PC-3 (cell line): Measurements from ENCODE around the gene NINJ2. TPM values are rescaled to one million over a fixed set of nuclear protein-coding genes. Genes with fewer than 3 reads are reported as not detected.

ENCODE experiments used
- ATAC-seq: fragments of 200-7000 bp; cut with Tn5 transposase; 2 replicates; pipeline ENCODE4 v1.9.1; 2020; ENCODE audit warnings: mild to moderate bottlenecking, moderate library complexity
- BruUV-seq: library from RNA; stranded (reverse); fragments of 400-500 nt; replicated peaks from 2 replicates; lab custom pipeline; 2021; lab: Mats Ljungman, UMichigan
- CTCF ChIA-PET: fragments of 300-600 bp; sonication (Branson Sonifier 250); formaldehyde crosslinking; loops from one replicate; lab custom pipeline; 2022; ENCODE audit warnings: antibody characterized with exemption; lab: Charles Lee
- POLR2A ChIA-PET: fragments of 300-600 bp; sonication (Branson Sonifier 250); formaldehyde crosslinking; loops from one replicate; lab custom pipeline; 2022; ENCODE audit warnings: antibody characterized with exemption; ENCODE audit not compliant: unreplicated experiment; lab: Charles Lee
- DNase-seq: peaks from one replicate; pipeline ENCODE4 v3.0.0-alpha.2; 2015
- H2AFZ ChIP-seq: fragments of 300-600 bp; sonication (generic); 2 replicates; pipeline ENCODE4 v1.6.0; 2016; ENCODE audit warnings: antibody characterized with exemption, low read length
- H3F3A ChIP-seq: fragments of 300-600 bp; sonication (generic); one replicate; pipeline ENCODE4 v1.6.0; 2017; ENCODE audit warnings: antibody characterized with exemption, low read length, control low read depth, mild to moderate bottlenecking; ENCODE audit not compliant: unreplicated experiment
- H3K27ac ChIP-seq: fragments of 300-600 bp; sonication (generic); 2 replicates; pipeline ENCODE4 v1.5.1; 2016; ENCODE audit warnings: mild to moderate bottlenecking, low read length
- H3K27me3 ChIP-seq: fragments of 300-600 bp; sonication (generic); 2 replicates; pipeline ENCODE4 v1.6.1; 2016; ENCODE audit warnings: low read length, mixed read lengths
- H3K36me3 ChIP-seq: fragments of 300-600 bp; sonication (generic); 2 replicates; pipeline ENCODE4 v1.6.1; 2016; ENCODE audit warnings: low read depth, mixed run types, low read length, mixed read lengths
- H3K4me1 ChIP-seq: fragments of 300-600 bp; sonication (generic); 2 replicates; pipeline ENCODE4 v1.5.1; 2016; ENCODE audit warnings: low read length; ENCODE audit not compliant: insufficient read depth
- H3K4me2 ChIP-seq: fragments of 300-600 bp; sonication (generic); 2 replicates; pipeline ENCODE4 v1.6.0; 2016; ENCODE audit warnings: low read length
- H3K4me3 ChIP-seq: fragments of 300-600 bp; sonication (generic); 2 replicates; pipeline ENCODE4 v1.5.1; 2016; ENCODE audit warnings: mild to moderate bottlenecking, low read length, mixed read lengths
- H3K79me2 ChIP-seq: fragments of 300-600 bp; sonication (generic); 2 replicates; pipeline ENCODE4 v1.6.1; 2017; ENCODE audit warnings: low read length, mixed read lengths
- H3K9ac ChIP-seq: fragments of 300-600 bp; sonication (generic); 2 replicates; pipeline ENCODE4 v1.6.0; 2016; ENCODE audit warnings: mild to moderate bottlenecking, low read length
- H3K9me2 ChIP-seq: fragments of 300-600 bp; sonication (generic); replicated peaks from 2 replicates; pipeline ENCODE4 v1.6.1; 2016; ENCODE audit warnings: mixed run types, low read length, mixed read lengths
- H3K9me3 ChIP-seq: fragments of 300-600 bp; sonication (generic); 2 replicates; pipeline ENCODE4 v1.6.1; 2016; ENCODE audit warnings: low read length, mixed read lengths
- H4K20me1 ChIP-seq: fragments of 300-600 bp; sonication (generic); 2 replicates; pipeline ENCODE4 v1.6.1; 2016; ENCODE audit warnings: low read length, mixed read lengths
- CTCF ChIP-seq: fragments of 300-600 bp; sonication (generic); conservative IDR thresholded peaks from 2 replicates; pipeline ENCODE4 v1.5.1; 2017; ENCODE audit warnings: antibody characterized with exemption, low read depth, mild to moderate bottlenecking, low read length
- EZH2 ChIP-seq: fragments of 300-600 bp; sonication (generic); IDR thresholded peaks from one replicate; pipeline ENCODE4 v1.6.1; 2017; ENCODE audit warnings: antibody characterized with exemption, mild to moderate bottlenecking, low read length; ENCODE audit not compliant: unreplicated experiment
- EZH2phosphoT487 ChIP-seq: fragments of 300-600 bp; sonication (generic); IDR thresholded peaks from 2 replicates; pipeline ENCODE4 v1.6.1; 2018; ENCODE audit warnings: mild to moderate bottlenecking, antibody characterized with exemption, low read length, borderline replicate concordance
- intact Hi-C: fragments of 100-400 bp; cut with micrococcal nuclease; formaldehyde crosslinking; loops from 2 replicates; pipeline ENCODE4 v1.9.0; 2023
- total RNA-seq: library from RNA; depleted of rRNA; stranded (reverse); fragments of >200 nt; gene quantifications from 2 replicates; pipeline ENCODE4 v1.2.3, GENCODE V29; 2014

NINJ2 gene
- total RNA-seq, 1 experiment from 2014 or later = not detected

- Histone ChIP-seq H3K9ac (no peak overlapping the region), H3K4me3 (no peak overlapping the region), H3K9me3 (no peaks in the 10 kb centered on the region), H3K4me1 (no peaks in the 10 kb centered on the region), H3K79me2 (no peaks in the 10 kb centered on the region), H3K4me2 (no peak overlapping the region), H4K20me1 (no peaks in the 10 kb centered on the region), H3K36me3 (no peaks in the 10 kb centered on the region), H3K9me2 (no peaks in the 10 kb centered on the region), H2AFZ (no peak overlapping the region), H3K27me3 (no peaks in the 10 kb centered on the region), H3K27ac (no peak overlapping the region), H3F3A (no peaks in the 10 kb centered on the region)
- POLR2A ChIA-PET = no interaction called here
- no TSS peak for BruUV-seq
- CTCF ChIA-PET = no interaction called here
- intact Hi-C loops = no loop called here
- TF ChIP-seq CTCF = no peak
- no peak for TF ChIP-seq EZH2
- TF ChIP-seq EZH2phosphoT487 = no peak
- ATAC-seq (no peak), DNase-seq (no peak)
These were observed 75.3 kb downstream of the NINJ2 start for GRCh38 chr12:588024-588322.

- Histone ChIP-seq H3K4me1 (no peaks in the 10 kb centered on the region), H3K27me3 (no peaks in the 10 kb centered on the region), H3K4me2 (no peak overlapping the region), H3K9me2 (no peaks in the 10 kb centered on the region), H3F3A (no peaks in the 10 kb centered on the region), H3K27ac (no peak overlapping the region), H3K4me3 (no peak overlapping the region), H3K9ac (no peak overlapping the region), H3K9me3 (no peaks in the 10 kb centered on the region), H3K36me3 (no peaks in the 10 kb centered on the region), H3K79me2 (no peaks in the 10 kb centered on the region), H4K20me1 (no peaks in the 10 kb centered on the region), H2AFZ (no peak overlapping the region)
- ATAC-seq (no peak), DNase-seq (no peak)
- CTCF ChIA-PET = no interaction called here
- intact Hi-C loops = no loop called here
- POLR2A ChIA-PET = no interaction called here
- TF ChIP-seq EZH2 = no peak
- no peak for TF ChIP-seq CTCF
- no peak for TF ChIP-seq EZH2phosphoT487
- BruUV-seq = no TSS peak
These were observed 75.9 kb downstream of the NINJ2 start for GRCh38 chr12:587132-588023.

GRCh38 chr12:586318-587071 is 76.8 kb downstream of the NINJ2 start:
- no peak overlapping the region for H3K4me2 ChIP-seq
- H2AFZ ChIP-seq = no peak overlapping the region
- ChIA-PET POLR2A (no interaction called here), CTCF (no interaction called here)
- H3K4me1 ChIP-seq = no peaks in the 10 kb centered on the region
- no peaks in the 10 kb centered on the region for H3K9me2 ChIP-seq
- H3K36me3 ChIP-seq = no peaks in the 10 kb centered on the region
- intact Hi-C loops = no loop called here
- no peak for DNase-seq
- BruUV-seq = no TSS peak
- no peaks in the 10 kb centered on the region for H3K79me2 ChIP-seq
- H3K9ac ChIP-seq = no peak overlapping the region
- no peaks in the 10 kb centered on the region for H3K27me3 ChIP-seq
- H4K20me1 ChIP-seq = no peaks in the 10 kb centered on the region
- no peak for TF ChIP-seq EZH2
- TF ChIP-seq EZH2phosphoT487 = no peak
- TF ChIP-seq CTCF = no peak
- ATAC-seq = no peak
- H3K9me3 ChIP-seq = no peaks in the 10 kb centered on the region
- no peak overlapping the region for H3K4me3 ChIP-seq
- no peak overlapping the region for H3K27ac ChIP-seq
- H3F3A ChIP-seq = no peaks in the 10 kb centered on the region
